SK-N-SH (cell line): ENCODE measurements around the gene UTS2. TPM values are rescaled to one million over a fixed set of nuclear protein-coding genes. Genes with fewer than 3 reads are reported as not detected.

Source experiments
- CTCF ChIA-PET: fragments of 300-600, 350-600 bp; formaldehyde crosslinking; extraction: SDS; loops from one replicate; lab custom pipeline; 2021; lab: Yijun Ruan, JAX
- POLR2A ChIA-PET: fragments of 350-600 bp; sonication (Branson Sonifier 250); formaldehyde crosslinking; extraction: SDS; loops from one replicate; lab custom pipeline; 2020; ENCODE audit warnings: antibody characterized with exemption, inconsistent platforms; lab: Yijun Ruan, JAX
- DNase-seq: peaks from one replicate; pipeline ENCODE4 v3.0.0; 2012
- H2AFZ ChIP-seq: fragments of 200-600 bp; sonication (generic); 2 replicates; pipeline ENCODE4 v1.8.1; 2016; ENCODE audit warnings: antibody characterized with exemption, mild to moderate bottlenecking, low read depth
- H3F3A ChIP-seq: fragments of 200-600 bp; sonication (generic); replicated peaks from 2 replicates; pipeline ENCODE3; 2016; ENCODE audit warnings: antibody characterized with exemption, mild to moderate bottlenecking; ENCODE audit not compliant: insufficient read depth
- H3K27ac ChIP-seq, 2 experiments: fragments of 200-500 bp in 1 of 2; fragments of 200-600 bp in 1 of 2; sonication (Bioruptor generic) in 1 of 2; sonication (generic), shearing (Covaris generic) in 1 of 2; 2 replicates each; pipeline versions ENCODE4 v1.5.1 to v1.6.1; 2014 to 2016; ENCODE audit warnings: low read depth in 2 of 2, inconsistent platforms in 1 of 2, low read length in 1 of 2, mild to moderate bottlenecking in 1 of 2, mixed read lengths in 1 of 2
- H3K27me3 ChIP-seq: fragments of 200-600 bp; sonication (generic), shearing (Covaris generic); 2 replicates; pipeline ENCODE4 v1.6.1; 2016; ENCODE audit warnings: mixed run types; ENCODE audit not compliant: insufficient read depth
- H3K36me3 ChIP-seq, 2 experiments: fragments of 200-500 bp in 1 of 2; fragments of 200-600 bp in 1 of 2; sonication (Bioruptor generic) in 1 of 2; sonication (generic) in 1 of 2; replicated peaks in 1 of 2; 2 replicates each; pipeline versions ENCODE3 to v1.5.1; 2014 to 2016; ENCODE audit warnings: low read length in 1 of 2, mild to moderate bottlenecking in 1 of 2; ENCODE audit not compliant: insufficient read depth in 2 of 2, control insufficient read depth in 1 of 2
- H3K4me1 ChIP-seq, 2 experiments: fragments of 200-500 bp in 1 of 2; fragments of 200-600 bp in 1 of 2; sonication (Bioruptor generic) in 1 of 2; sonication (generic), shearing (Covaris generic) in 1 of 2; 2 replicates each; pipeline versions ENCODE4 v1.5.1 to v1.6.1; 2014 to 2016; ENCODE audit warnings: low read depth in 1 of 2, low read length in 1 of 2, mixed run types in 1 of 2; ENCODE audit not compliant: insufficient read depth in 2 of 2, control insufficient read depth in 1 of 2
- H3K4me2 ChIP-seq: fragments of 200-600 bp; sonication (generic), shearing (Covaris generic); 2 replicates; pipeline ENCODE4 v1.6.1; 2017; ENCODE audit warnings: mixed run types
- H3K4me3 ChIP-seq, 2 experiments: fragments of 200-500 bp in 1 of 2; fragments of 200-600 bp in 1 of 2; sonication (Bioruptor generic) in 1 of 2; sonication (generic), shearing (Covaris generic) in 1 of 2; 2 replicates each; pipeline versions ENCODE4 v1.5.1 to v1.8.1; 2014 to 2016; ENCODE audit warnings: low read depth in 2 of 2, inconsistent platforms in 1 of 2, low read length in 1 of 2, mild to moderate bottlenecking in 1 of 2, mixed read lengths in 1 of 2, moderate library complexity in 1 of 2
- H3K79me2 ChIP-seq: fragments of 200-600 bp; sonication (generic); 2 replicates; pipeline ENCODE4 v1.8.1; 2017; ENCODE audit warnings: mild to moderate bottlenecking; ENCODE audit not compliant: insufficient read depth
- H3K9ac ChIP-seq: fragments of 200-600 bp; sonication (generic); 2 replicates; pipeline ENCODE4 v1.6.1; 2017; ENCODE audit warnings: mixed run types
- H3K9me2 ChIP-seq: fragments of 200-600 bp; sonication (generic); 2 replicates; pipeline ENCODE4 v1.6.1; 2017; ENCODE audit warnings: mixed run types
- H3K9me3 ChIP-seq: fragments of 200-600 bp; sonication (generic); 2 replicates; pipeline ENCODE4 v1.6.1; 2017; ENCODE audit warnings: mixed run types, mild to moderate bottlenecking, moderate library complexity
- H4K20me1 ChIP-seq: fragments of 200-600 bp; sonication (generic); 2 replicates; pipeline ENCODE4 v1.6.1; 2017; ENCODE audit warnings: mild to moderate bottlenecking, mixed run types; ENCODE audit not compliant: insufficient read depth
- CHD2 ChIP-seq: fragments of 150-350 bp; IDR thresholded peaks from 2 replicates; pipeline ENCODE4 v1.6.1; 2018; ENCODE audit warnings: low read length; ENCODE audit not compliant: partially characterized antibody
- ELF1 ChIP-seq: IDR thresholded peaks from 2 replicates; pipeline ENCODE4 v1.4.0; 2012
- EP300 ChIP-seq, 2 experiments: IDR thresholded peaks; 2 replicates each; pipeline versions ENCODE4 v1.4.0 to v1.6.1; 2012; ENCODE audit warnings: borderline replicate concordance in 1 of 2, low read depth in 1 of 2, low read length in 1 of 2
- EZH2phosphoT487 ChIP-seq: fragments of 200-600 bp; sonication (generic); IDR thresholded peaks from 2 replicates; pipeline ENCODE4 v1.6.1; 2017; ENCODE audit warnings: low read depth, mixed run types, mild to moderate bottlenecking, antibody characterized with exemption, moderate library complexity, borderline replicate concordance
- FOSL2 ChIP-seq: IDR thresholded peaks from 2 replicates; pipeline ENCODE4 v1.4.0; 2012; ENCODE audit warnings: low read depth, mild to moderate bottlenecking, moderate library complexity, borderline replicate concordance
- FOXM1 ChIP-seq: IDR thresholded peaks from 2 replicates; pipeline ENCODE4 v1.4.0; 2012; ENCODE audit warnings: low read depth, mild to moderate bottlenecking
- GABPA ChIP-seq: IDR thresholded peaks from 2 replicates; pipeline ENCODE4 v1.4.0; 2012; ENCODE audit warnings: low read depth, mild to moderate bottlenecking
- GATA2 ChIP-seq: sonication (generic); formaldehyde crosslinking; IDR thresholded peaks from 2 replicates; pipeline ENCODE4 v1.5.0; 2020; ENCODE audit warnings: mild to moderate bottlenecking, missing genetic modification reagents
- MXI1 ChIP-seq: IDR thresholded peaks from 2 replicates; pipeline ENCODE4 v1.6.1; 2012; ENCODE audit warnings: mild to moderate bottlenecking, low read depth, low read length, improper control_type of control experiment
- NRF1 ChIP-seq: IDR thresholded peaks from 2 replicates; pipeline ENCODE4 v1.6.1; 2012; ENCODE audit warnings: low read depth, mild to moderate bottlenecking, low read length
- POLR2AphosphoS5 ChIP-seq: IDR thresholded peaks from 2 replicates; pipeline ENCODE4 v1.6.1; 2012; ENCODE audit warnings: low read depth, low read length
- RAD21 ChIP-seq: IDR thresholded peaks from 2 replicates; pipeline ENCODE4 v1.6.1; 2012; ENCODE audit warnings: mild to moderate bottlenecking, low read length
- RCOR1 ChIP-seq: fragments of 150-350 bp; IDR thresholded peaks from 2 replicates; pipeline ENCODE4 v1.6.1; 2017; ENCODE audit warnings: antibody characterized with exemption, low read length
- SMC3 ChIP-seq: IDR thresholded peaks from 2 replicates; pipeline ENCODE4 v1.6.1; 2012; ENCODE audit warnings: low read depth, low read length, improper control_type of control experiment
- TAF1 ChIP-seq: IDR thresholded peaks from 2 replicates; pipeline ENCODE4 v1.6.1; 2012; ENCODE audit warnings: low read depth, mild to moderate bottlenecking, low read length, moderate library complexity, borderline replicate concordance
- TCF12 ChIP-seq: IDR thresholded peaks from 2 replicates; pipeline ENCODE4 v1.4.0; 2012
- TEAD4 ChIP-seq: IDR thresholded peaks from 2 replicates; pipeline ENCODE4 v1.4.0; 2012; ENCODE audit warnings: mild to moderate bottlenecking, borderline replicate concordance; ENCODE audit not compliant: insufficient read depth
- YY1 ChIP-seq: IDR thresholded peaks from 2 replicates; pipeline ENCODE4 v1.4.0; 2012; ENCODE audit warnings: low read depth, mild to moderate bottlenecking
- WGBS: methylation state at CpG from one replicate; pipeline ENCODE4 v1.1.6; 2017; ENCODE audit warnings: low lambda C conversion rate; 5-methylcytosine and 5-hydroxymethylcytosine counted together
- polyA plus RNA-seq, 3 experiments: library from polyadenylated mRNA; depleted of rRNA; stranded (reverse); fragments of >200 nt; gene quantifications; 2 replicates each; pipeline ENCODE4 v1.2.3, GENCODE V29; 2012
- TF ChIP-seq, protein P1 (sequence below): IDR thresholded peaks from 2 replicates; pipeline ENCODE4 v1.6.1; 2012; ENCODE audit warnings: mild to moderate bottlenecking, low read depth, low read length, moderate library complexity
- TF ChIP-seq, protein P2 (sequence below): fragments of 200-600 bp; sonication (generic); IDR thresholded peaks from 2 replicates; pipeline ENCODE4 v1.6.1; 2017; ENCODE audit warnings: antibody characterized with exemption, mild to moderate bottlenecking, moderate library complexity
- TF ChIP-seq, protein P3 (sequence below): IDR thresholded peaks from 2 replicates; pipeline ENCODE4; 2012

UTS2 gene
- polyA plus RNA-seq, 1 of the 3 experiments (the other 2 are of a cell fraction), result 0.13 TPM

DNA sequence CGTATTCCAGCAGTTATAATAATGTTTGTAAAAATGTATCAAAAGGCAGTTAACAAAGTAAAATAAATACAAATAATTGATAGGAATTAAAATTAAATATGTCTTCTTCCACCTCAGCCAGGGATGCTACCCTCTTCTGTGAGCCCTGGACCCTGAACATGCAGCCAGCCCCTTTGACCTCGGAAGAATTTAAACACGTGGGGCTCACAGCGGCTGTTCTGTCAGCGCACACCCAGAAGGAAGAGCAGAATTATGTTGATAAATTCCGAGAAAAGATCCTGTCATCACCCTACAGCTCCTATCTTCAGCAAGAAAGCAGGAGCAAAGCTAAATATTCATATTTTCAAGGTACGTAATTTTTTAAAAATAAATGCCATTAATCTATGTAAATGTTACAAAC, 26.5 kb downstream of the UTS2 start:
- H3K4me1 ChIP-seq, result no peaks in the 10 kb centered on the region
- no peak for TF ChIP-seq EZH2phosphoT487
- H3K4me3 ChIP-seq, result no peak overlapping the region
- ChIA-PET CTCF (interaction anchor here (1.2 kb wide), 1 partner anchor 18 kb away, joined by 4 read pairs; no protein-coding TSS in a partner anchor), POLR2A (no interaction called here)
- H2AFZ ChIP-seq, result no peak overlapping the region
- H4K20me1 ChIP-seq, result no peaks in the 10 kb centered on the region
- WGBS, result 93% methylated on average over 7 of the region's 7 CpGs
- H3K36me3 ChIP-seq, result peaks cover 54 to 65% of the 10 kb centered on the region in 2 experiments
- no peaks in the 10 kb centered on the region for H3K9me2 ChIP-seq
- no peaks in the 10 kb centered on the region for H3K27me3 ChIP-seq
- H3K9ac ChIP-seq, result no peak overlapping the region
- no peak overlapping the region for H3K4me2 ChIP-seq
- no peaks in the 10 kb centered on the region for H3K9me3 ChIP-seq
- no peak for DNase-seq
- H3K27ac ChIP-seq, result no peak overlapping the region
- no peaks in the 10 kb centered on the region for H3K79me2 ChIP-seq
- no peaks in the 10 kb centered on the region for H3F3A ChIP-seq

DNA sequence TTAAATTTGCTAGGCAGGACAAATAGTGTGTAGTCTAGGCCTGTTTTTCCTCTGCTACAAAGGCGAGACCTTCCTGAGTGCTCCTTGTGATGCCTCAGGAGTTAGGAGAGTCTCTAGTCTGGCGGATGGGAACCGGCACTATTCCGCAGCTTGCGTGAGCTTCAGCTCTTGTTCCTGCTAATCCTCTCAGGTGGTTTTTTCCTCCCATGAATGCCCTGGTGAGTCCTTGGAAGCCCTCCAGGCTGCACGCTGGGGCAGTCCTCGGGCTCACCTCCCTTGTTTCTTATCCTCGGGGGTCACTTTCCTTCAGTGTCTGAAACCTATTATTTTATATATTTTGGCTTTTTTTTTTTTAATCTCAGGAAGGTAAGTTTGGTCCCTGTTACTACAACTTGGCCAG, 28.2 kb downstream of the UTS2 start:
- CTCF ChIA-PET, result interaction anchor here (1.3 to 1.5 kb wide), 3 partner anchors 11 to 16 kb away, joined by 3 to 5 read pairs (median 3); no protein-coding TSS in a partner anchor

More for the DNA sequence above, 28.2 kb downstream of the UTS2 start:
- whole genome bisulfite sequencing, result 94% methylated on average over 7 of the region's 8 CpGs
- POLR2A ChIA-PET, result no interaction called here
- H3K4me1 ChIP-seq, result no peaks in the 10 kb centered on the region
- H3K9me2 ChIP-seq, result no peaks in the 10 kb centered on the region
- peaks cover 55 to 65% of the 10 kb centered on the region in 2 experiments for H3K36me3 ChIP-seq
- no peaks in the 10 kb centered on the region for H3F3A ChIP-seq
- no peaks in the 10 kb centered on the region for H4K20me1 ChIP-seq
- no peak overlapping the region for H3K4me2 ChIP-seq
- no peak overlapping the region for H3K4me3 ChIP-seq
- H3K27ac ChIP-seq, result no peak overlapping the region
- H3K9ac ChIP-seq, result no peak overlapping the region
- H3K27me3 ChIP-seq, result no peaks in the 10 kb centered on the region
- no peak overlapping the region for H2AFZ ChIP-seq
- TF ChIP-seq EP300 (IDR thresholded peaks at IDR 0.05; ENCODE audit: borderline replicate concordance in 1 of 2, low read depth in 1 of 2, low read length in 1 of 2) (no peak), TAF1 (no peak), YY1 (no peak), POLR2AphosphoS5 (no peak), ELF1 (no peak), GATA2 (CRISPR knock-in tag) (no peak), GABPA (no peak), RCOR1 (no peak), TCF12 (no peak), FOXM1 (no peak), CHD2 (no peak), RAD21 (no peak), SMC3 (no peak), NRF1 (no peak), TEAD4 (no peak), FOSL2 (no peak), MXI1 (no peak)
- TF ChIP-seq, protein P1, sequence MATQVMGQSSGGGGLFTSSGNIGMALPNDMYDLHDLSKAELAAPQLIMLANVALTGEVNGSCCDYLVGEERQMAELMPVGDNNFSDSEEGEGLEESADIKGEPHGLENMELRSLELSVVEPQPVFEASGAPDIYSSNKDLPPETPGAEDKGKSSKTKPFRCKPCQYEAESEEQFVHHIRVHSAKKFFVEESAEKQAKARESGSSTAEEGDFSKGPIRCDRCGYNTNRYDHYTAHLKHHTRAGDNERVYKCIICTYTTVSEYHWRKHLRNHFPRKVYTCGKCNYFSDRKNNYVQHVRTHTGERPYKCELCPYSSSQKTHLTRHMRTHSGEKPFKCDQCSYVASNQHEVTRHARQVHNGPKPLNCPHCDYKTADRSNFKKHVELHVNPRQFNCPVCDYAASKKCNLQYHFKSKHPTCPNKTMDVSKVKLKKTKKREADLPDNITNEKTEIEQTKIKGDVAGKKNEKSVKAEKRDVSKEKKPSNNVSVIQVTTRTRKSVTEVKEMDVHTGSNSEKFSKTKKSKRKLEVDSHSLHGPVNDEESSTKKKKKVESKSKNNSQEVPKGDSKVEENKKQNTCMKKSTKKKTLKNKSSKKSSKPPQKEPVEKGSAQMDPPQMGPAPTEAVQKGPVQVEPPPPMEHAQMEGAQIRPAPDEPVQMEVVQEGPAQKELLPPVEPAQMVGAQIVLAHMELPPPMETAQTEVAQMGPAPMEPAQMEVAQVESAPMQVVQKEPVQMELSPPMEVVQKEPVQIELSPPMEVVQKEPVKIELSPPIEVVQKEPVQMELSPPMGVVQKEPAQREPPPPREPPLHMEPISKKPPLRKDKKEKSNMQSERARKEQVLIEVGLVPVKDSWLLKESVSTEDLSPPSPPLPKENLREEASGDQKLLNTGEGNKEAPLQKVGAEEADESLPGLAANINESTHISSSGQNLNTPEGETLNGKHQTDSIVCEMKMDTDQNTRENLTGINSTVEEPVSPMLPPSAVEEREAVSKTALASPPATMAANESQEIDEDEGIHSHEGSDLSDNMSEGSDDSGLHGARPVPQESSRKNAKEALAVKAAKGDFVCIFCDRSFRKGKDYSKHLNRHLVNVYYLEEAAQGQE, result no peak
- TF ChIP-seq, protein P2, sequence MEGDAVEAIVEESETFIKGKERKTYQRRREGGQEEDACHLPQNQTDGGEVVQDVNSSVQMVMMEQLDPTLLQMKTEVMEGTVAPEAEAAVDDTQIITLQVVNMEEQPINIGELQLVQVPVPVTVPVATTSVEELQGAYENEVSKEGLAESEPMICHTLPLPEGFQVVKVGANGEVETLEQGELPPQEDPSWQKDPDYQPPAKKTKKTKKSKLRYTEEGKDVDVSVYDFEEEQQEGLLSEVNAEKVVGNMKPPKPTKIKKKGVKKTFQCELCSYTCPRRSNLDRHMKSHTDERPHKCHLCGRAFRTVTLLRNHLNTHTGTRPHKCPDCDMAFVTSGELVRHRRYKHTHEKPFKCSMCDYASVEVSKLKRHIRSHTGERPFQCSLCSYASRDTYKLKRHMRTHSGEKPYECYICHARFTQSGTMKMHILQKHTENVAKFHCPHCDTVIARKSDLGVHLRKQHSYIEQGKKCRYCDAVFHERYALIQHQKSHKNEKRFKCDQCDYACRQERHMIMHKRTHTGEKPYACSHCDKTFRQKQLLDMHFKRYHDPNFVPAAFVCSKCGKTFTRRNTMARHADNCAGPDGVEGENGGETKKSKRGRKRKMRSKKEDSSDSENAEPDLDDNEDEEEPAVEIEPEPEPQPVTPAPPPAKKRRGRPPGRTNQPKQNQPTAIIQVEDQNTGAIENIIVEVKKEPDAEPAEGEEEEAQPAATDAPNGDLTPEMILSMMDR, result no peak
- TF ChIP-seq, protein P3, sequence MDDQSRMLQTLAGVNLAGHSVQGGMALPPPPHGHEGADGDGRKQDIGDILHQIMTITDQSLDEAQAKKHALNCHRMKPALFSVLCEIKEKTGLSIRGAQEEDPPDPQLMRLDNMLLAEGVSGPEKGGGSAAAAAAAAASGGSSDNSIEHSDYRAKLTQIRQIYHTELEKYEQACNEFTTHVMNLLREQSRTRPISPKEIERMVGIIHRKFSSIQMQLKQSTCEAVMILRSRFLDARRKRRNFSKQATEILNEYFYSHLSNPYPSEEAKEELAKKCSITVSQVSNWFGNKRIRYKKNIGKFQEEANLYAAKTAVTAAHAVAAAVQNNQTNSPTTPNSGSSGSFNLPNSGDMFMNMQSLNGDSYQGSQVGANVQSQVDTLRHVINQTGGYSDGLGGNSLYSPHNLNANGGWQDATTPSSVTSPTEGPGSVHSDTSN, result no peak
- DNase-seq, result no peak
- H3K9me3 ChIP-seq, result no peaks in the 10 kb centered on the region
- no peaks in the 10 kb centered on the region for H3K79me2 ChIP-seq
